ENCODE results near the gene PHTF2.

DNA sequence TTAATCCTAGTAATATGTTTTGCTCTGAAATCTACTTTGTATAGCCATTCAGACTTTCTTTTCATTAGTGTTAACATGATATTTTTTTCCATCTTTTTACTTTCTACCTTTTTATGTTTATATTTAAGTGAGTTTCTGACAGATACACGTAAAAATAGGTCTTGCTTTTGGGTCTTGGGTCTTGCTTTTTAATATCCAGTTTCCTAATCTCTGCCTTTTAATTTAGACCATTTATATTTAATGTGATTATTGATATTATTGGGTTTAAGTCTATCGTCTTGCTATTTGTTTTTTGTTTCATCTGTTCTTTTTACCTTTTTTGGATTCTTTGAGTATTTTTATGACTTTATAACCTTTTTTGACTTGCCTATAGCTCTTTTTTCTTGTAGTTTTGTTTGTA is 7.9 kb downstream of the PHTF2 start:
- TF ChIP-seq POLR2A (IDR thresholded peaks at IDR 0.05; ENCODE audit: low read depth, low read length): no peak
- no peak for TF ChIP-seq MXI1 (IDR thresholded peaks at IDR 0.05; ENCODE audit: borderline replicate concordance, low read depth, low read length)
- no peak for TF ChIP-seq CTCF (conservative IDR thresholded peaks at IDR 0.05; ENCODE audit: low read depth, low read length)
- TF ChIP-seq RAD21 (IDR thresholded peaks at IDR 0.05; ENCODE audit: low read length): no peak
- no peak for TF ChIP-seq ELK1 (IDR thresholded peaks at IDR 0.05; ENCODE audit: borderline replicate concordance, low read depth, low read length)
- TF ChIP-seq MAZ (IDR thresholded peaks at IDR 0.05; ENCODE audit: borderline replicate concordance, low read depth, low read length): no peak
- no peak for TF ChIP-seq USF2 (IDR thresholded peaks at IDR 0.05; ENCODE audit: low read depth, low read length)
- no peak for TF ChIP-seq CEBPB (IDR thresholded peaks at IDR 0.05; ENCODE audit: low read depth, low read length)
- no peak for TF ChIP-seq RFX5 (IDR thresholded peaks at IDR 0.05; ENCODE audit: low read depth, low read length)
- no peak for TF ChIP-seq CHD1 (IDR thresholded peaks at IDR 0.05; ENCODE audit: low read depth, low read length)
- TF ChIP-seq MAFK (IDR thresholded peaks at IDR 0.05; ENCODE audit: low read depth, low read length): no peak
- no peak for TF ChIP-seq BHLHE40 (IDR thresholded peaks at IDR 0.05; ENCODE audit: low read depth, low read length)

Data from IMR-90 (cell line).